Left renal pelvis (tissue), 4 donors: ENCODE measurements around the gene CX3CL1. TPM values are rescaled to one million over a fixed set of nuclear protein-coding genes. Genes with fewer than 3 reads are reported as not detected.

Experiments
- DNase-seq, 4 donors: peaks; one replicate each; pipeline ENCODE4 v3.0.0-alpha.2; 2013; ENCODE audit warnings: low read depth in 4 of 4, low spot score in 3 of 4
- polyA plus RNA-seq, 4 donors: library from polyadenylated mRNA; unstranded; fragments of 120-200 nt; gene quantifications; one replicate each; pipeline ENCODE4 v1.2.1, GENCODE V29; 2013; ENCODE audit not compliant: insufficient read length in 4 of 4

Gene CX3CL1
- polyA plus RNA-seq, 4 donors, result 12.6 to 34.7 (median 28.4) TPM

- DNase-seq, result no peak
These were observed 29.8 kb downstream of the CX3CL1 start for GRCh38 chr16:57401943-57402640.

DNA sequence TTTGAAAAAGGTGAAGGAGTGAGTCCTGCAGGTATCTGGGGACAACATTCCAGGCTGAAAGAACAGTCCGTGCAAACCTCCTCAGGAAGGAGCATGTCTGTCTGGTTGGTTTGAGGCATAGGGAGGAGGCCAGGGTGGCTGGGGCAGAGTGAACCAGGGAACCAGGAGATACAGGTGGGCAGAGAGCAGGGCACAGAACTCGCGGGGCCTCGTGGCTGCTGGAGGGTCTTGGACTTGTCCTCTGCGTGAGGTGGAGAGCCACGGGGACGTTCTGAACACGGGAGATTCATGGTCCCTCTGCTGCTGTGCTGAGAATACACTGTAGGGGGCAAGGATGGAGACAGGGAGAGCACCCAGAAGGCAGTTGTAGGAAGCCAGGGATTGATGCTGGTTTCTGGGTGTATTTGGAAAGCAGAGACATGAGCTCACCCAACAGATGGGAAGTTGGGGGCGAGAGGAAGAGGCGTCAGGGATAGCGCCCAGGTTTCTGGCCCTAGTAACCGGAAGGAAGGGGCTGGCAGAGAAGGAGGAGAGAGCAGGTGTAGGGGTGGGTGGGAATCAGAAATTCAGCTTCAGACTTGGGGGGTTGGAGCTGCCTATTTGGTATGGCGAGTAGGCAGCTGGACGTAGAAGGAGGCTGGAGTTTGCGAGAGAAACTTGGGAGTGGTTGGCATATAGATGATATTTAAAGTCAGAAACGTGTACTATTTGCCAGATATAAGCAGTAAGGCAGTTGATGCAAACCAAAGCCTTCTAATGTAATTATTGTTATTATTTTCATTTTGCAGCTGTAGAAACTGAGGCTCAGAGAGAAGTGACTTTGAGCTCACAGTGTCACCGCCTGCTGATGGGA lies 31.9 kb downstream of the CX3CL1 start, which contains the start of gene CCL17:
Gene CCL17, plus strand, starts transcription at position 803 of the 853 bp plus-strand sequence. CDS start 9,166 bp downstream, outside the sequence.
- no peak for DNase-seq

GRCh38 chr16:57405097-57405496 lies 32.8 kb downstream of the CX3CL1 start:
- no peak for DNase-seq

- DNase-seq, result no peak
These were observed 34.6 kb downstream of the CX3CL1 start for GRCh38 chr16:57406881-57407280.

DNA sequence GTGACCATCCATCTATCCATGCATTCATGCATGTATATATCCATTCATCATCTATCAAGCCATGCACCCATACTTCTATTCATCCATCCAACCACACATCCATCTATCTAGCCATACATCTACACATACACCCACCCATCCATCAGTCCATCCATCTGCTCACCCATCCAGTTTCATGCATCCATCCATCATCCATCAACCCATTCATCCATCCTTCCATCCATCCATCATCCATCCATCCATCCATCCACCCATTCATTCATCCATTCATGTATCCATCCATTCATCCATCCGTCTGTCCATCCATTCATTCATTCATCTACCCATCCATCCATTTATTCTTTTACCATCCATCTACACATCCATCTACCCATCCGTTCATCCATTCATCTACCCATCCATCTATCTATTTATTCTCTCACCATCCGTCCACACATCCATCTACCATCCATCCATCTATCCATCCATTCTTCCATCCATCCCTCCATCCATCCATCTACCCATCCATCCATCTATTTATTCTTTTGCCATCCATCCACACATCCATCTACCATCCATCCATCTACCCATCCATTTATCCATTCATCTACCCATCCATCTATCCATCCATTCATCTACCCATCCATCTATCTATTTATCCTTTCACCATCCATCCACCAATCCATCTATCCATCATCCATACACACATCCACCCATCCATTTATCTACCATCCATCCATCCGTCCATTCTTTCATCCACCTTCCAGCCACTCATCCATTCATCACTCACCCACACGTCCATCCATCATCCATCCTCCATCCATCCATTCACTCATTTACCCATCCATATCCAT lies 35.4 kb downstream of the CX3CL1 start:
- DNase-seq, result no peak

GRCh38 chr16:57409065-57409464 lies 36.8 kb downstream of the CX3CL1 start:
- DNase-seq, result no peak

DNA sequence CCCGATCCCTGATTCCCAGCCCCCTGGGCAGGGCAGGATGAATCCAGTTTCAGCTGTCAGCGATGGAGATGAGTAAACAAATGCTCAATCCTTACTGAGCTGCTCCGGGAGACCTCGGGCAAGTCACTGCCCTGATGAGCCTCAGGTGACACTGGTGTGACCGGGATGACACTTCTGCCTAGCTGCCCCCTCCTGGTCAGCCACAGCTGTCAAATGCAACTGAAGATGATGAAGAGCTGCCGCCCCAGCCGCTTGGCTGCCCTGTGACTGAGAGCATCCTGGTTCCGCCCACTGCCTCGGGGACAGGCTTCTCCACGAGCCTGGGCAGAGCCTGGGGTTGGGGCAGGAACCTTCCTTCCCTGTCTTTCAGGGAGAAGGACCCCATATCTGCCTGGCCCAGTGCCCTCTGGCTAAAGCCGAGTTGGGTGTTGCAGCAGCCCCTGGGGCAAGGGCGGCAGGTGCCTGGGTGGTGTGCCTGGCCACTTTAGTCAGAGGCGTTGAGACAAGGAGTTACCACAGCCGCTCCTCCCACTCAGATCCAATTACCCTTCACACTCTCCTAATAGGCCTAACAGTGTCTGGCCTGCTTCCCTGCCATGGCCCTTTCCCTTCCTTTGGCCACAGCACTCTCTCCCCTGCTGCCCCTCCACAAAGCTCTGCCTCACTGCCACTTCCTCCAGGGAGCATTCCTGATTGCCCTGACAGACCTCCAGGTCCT lies 37.7 kb downstream of the CX3CL1 start:
- no peak for DNase-seq

- no peak for DNase-seq
These were observed 39.2 kb downstream of the CX3CL1 start for GRCh38 chr16:57411362-57411976.

DNA sequence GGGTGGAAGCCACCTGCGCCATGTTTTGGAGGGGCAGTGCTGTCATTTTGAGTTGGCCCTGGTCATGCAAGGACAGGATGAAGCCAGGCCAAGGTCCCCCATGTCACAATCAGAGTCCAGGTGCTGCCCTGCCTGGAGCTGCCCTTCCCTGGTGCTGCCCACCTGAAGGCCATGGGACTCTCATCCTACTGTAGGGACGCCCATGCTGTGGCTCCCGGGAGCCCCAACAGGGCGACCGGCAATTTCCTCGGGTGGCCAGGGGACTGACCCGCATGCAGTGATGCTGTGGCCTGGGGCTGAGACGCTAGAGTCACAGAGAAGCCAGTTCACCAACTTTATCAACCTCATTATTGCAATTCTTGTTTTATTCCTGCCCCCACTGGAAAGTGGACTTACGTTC lies 40.3 kb downstream of the CX3CL1 start:
- no peak for DNase-seq

DNA sequence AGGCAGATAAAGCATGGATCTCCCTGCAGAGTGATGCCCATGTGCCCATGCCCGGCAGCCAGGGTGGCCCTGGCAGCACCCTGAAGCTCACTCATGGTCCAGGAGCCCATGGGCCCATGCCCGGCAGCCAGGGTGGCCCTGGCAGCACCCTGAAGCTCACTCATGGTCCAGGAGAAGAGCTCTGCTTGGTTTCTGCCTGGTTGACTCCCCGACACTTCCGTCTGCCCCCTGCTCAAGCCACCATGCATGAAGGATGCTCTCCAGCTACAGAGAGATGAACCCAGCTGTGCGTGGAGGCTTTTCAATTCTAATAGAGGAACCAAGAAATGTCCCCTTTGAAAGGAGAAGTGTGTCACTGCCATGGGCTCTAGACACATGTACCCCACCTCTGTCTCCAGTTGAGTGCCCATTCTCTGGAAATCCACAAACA lies 41.0 kb downstream of the CX3CL1 start:
- no peak for DNase-seq

DNA sequence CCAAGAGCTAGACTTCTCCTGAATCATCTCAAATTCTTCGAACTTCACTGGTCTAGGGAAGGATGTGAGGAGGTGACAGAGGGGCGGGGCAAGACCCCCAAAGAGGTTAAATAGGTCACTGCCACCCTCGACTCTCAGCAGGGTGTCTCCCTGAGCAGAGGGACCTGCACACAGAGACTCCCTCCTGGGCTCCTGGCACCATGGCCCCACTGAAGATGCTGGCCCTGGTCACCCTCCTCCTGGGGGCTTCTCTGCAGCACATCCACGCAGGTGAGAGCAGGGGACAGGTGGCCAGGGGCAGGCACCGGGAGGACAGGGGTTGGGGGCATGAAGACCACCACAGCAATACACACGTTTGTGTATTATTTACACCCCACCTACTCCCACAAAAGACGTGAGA lies 41.4 kb downstream of the CX3CL1 start:
- no peak for DNase-seq

DNA sequence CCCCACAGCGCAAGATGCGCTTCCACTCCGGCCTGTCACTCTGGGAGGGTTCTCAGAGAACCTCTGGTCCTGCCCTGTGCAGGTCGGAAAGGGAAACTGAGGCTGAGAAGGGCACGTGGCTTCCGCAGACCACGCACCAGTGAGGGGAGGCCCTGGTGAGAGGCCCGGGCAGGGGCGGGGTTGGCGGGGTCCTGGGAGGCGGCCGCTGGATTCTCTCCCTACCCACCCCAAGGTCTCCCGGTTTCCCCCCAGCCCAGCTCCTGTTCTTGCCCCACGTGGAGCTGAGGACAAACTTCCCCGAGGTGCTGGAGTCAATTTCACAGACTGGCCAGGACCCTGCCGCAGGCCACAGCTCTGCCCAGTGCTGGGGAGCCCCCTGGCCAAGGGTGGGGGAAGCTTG lies 43.8 kb downstream of the CX3CL1 start:
- no peak for DNase-seq

- DNase-seq, result no peak
These were observed 47.2 kb downstream of the CX3CL1 start for GRCh38 chr16:57419506-57419905.

- DNase-seq, result peak in 3 of 4 donors; percentile 52 to 58 (median 54)
These were observed 50.0 kb downstream of the CX3CL1 start for GRCh38 chr16:57422026-57422944.

- DNase-seq, result no peak
These were observed 50.9 kb downstream of the CX3CL1 start for GRCh38 chr16:57423152-57423551.

- no peak for DNase-seq
These were observed 52.3 kb downstream of the CX3CL1 start for GRCh38 chr16:57424583-57424982.

DNA sequence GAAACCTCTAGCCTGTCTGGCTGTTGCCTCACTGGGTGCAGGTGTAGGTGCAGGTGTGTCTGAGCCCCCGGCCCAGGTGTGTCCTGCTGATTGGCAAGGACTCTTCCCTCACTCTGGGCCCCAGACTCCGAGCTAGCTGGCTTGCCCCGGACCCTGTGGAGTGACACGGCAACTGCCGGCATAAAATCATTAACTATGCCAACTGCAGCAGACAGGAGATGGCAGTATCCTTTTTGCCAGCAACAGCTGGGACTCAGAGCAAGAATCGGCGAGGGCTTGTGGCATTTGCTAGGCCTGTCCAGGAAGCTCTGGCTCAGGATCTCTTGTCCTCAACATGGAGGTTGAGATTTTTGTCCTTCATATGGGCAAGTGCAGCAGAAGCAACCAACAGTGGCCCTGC lies 54.1 kb downstream of the CX3CL1 start:
- no peak for DNase-seq

DNA sequence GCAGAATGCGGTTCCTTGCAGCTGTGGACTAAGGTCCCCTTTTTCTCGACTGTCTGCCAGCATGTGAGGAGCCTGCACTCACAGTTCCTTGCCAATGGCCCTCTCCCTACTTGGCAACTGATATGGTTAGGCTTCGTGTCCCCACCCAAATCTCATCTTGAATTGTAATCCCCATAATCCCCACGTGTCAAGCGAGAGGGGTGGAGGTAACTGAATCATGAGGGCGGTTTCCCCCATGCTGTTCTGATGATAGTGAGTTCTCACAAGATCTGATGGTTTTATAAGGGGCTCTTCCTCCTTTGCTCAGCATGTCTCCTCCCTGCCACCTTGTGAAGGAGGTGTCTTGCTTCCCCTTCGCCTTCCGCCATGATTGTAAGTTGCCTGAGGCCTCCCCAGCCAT lies 55.0 kb downstream of the CX3CL1 start:
- DNase-seq, result no peak

DNA sequence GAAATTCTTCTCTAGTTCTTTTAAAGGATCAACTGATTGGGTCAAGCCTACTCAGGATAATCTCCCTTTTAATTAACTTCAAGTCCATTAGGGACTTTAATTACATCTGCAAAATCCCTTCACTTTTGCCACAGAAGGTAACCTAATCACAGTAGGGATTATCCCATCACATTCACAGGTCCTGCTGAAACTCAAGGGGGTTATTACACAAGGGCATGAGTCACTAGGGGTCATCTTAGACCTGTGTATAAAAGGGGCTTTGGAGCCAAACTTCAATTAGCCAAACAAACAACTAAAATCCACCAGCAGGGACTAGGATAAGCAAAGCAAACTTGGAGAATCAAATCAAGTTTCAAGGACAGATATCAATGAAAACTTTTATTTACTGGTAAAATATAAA lies 55.5 kb downstream of the CX3CL1 start:
- no peak for DNase-seq
